Central memory CD4-positive, alpha-beta T cell (primary cell): ENCODE results near the gene ITPR2.
"Not testable (repeated sequence)": the region's sequence is repeated elsewhere in the genome, so short reads cannot be mapped to it uniquely, and the experiment has no call there.

ENCODE experiments used
- DNase-seq: peaks from one replicate; pipeline ENCODE4 v3.0.0; 2022

The ITPR2 gene

DNA sequence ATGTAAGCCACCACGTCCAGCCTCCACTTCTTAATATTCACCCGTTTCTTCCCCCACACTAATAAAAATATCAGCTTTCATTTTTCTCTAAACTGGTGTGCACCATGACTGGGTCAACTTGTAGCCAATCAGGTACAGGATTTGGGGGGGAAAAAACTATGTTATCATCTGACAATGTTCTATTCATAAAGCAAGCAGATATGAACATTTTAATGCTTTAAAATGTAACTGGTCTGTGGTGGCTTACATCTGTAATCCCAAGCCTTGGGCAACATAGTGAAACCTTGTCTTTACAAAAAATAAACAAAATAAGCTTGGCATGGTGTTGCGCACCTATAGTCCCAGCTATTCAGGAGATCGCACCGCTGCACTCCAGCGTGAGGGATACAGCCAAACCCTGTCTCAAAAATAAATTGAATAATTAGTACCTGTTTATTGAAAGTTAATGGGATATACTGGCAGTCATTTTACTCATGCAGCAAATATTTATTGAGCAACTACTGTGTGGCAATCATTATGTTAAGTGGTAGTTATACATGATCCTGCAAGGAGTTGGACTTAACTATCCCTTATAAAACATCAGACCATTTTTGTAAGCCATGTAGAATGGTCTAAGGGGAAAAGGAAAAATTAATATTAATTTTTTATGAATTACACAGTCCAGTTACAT, 15.3 kb upstream of the ITPR2 start:
- DNase-seq: no peak

DNA sequence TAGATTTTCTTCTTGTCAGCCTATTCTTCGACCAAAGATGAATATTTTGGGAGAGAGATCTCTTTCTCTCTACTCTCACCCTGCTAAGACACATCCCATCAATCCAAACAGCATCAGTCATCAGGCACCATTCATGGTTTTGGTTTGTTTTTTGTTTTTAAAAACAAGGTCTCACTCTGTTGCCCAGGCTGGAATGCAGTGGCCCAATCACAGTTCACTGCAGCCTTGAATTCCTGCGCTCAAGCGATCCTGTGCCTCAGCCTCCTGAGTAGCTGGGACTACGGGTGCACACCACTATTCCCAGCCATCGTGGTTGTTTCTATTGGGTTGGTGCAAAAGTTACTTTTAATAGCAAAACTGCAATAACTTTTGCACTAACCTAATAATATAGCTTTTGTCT, 14.4 kb upstream of the ITPR2 start:
- DNase-seq: no peak

DNA sequence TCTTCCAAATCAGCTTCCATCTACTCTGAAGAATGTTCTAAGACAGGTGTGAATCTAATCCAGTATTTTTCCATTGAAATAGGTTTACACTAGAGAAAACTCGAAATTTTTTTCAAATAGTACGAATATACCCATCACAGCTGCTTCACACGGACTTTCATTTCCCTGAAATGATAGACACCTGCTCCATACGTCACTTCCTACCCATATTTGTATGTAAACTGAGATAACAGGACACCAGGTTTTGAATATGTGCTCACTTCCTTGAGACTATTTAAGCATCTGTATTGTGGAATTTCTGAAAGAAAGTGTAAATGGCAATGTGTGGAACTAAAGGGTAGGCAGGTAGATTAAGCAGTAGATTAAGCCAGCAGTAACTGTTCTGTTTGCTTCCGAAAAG, 13.4 kb upstream of the ITPR2 start:
- no peak for DNase-seq

DNA sequence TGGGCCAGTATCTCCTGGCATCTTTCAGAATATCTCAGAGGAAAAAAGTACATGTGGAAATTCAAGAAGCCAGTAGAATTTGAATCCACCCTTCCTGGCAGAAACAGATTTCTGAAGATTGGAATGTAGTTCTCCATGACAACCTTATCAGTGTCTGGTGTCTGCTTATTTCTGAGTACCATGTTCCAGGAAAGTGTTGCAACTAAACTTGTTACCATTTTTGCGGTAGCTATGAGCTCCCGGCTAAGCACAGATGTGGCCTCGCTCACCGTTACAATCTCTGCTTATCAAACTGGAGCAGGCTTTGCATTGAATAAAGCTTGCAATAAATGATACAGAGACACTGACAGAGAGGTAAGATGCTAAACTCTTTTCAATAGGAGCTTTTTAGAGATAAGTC, 13.0 kb upstream of the ITPR2 start:
- DNase-seq: no peak

- no peak for DNase-seq
Observed at GRCh38 chr12:26845057-26845666, 12.2 kb upstream of the ITPR2 start.

DNA sequence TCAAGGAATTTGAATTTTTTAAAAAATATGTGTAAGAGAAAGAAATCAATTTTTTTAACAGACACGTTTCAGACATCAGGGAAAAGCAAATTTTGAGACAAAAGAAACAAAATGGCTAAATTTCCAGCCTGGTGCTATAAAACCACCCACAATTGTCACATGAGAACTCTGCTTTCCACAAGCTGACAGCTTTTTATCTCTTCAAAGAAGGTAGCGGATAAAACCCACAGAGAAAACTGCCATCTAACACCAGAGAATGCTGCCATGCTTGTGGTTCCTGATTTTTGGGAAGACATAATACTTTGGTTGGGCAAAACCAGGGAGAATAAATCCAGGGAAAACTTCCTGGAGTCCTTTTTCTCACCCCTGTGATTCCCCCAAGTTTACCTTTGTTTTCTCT, 10.3 kb upstream of the ITPR2 start:
- DNase-seq: no peak

DNA sequence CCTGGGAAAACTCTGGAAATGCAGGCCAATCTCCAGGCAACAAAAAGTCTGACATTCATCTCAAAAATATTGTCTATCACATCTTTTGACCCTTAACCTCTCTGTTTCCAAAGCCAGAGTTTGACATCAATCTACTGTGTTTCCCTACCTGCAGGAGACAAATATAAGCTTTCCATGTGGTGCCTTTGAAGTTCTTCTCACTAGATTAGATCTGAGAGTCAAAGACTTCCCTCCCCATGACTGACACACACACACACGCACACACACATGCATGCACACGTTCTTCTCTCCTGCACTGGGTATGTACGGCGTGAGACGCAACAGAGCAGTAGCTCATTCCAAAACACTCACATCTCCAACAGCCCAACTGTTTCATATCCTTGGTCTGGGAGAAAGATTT, 8.1 kb upstream of the ITPR2 start:
- no peak for DNase-seq

GRCh38 chr12:26839512-26839911, 6.5 kb upstream of the ITPR2 start:
- no peak for DNase-seq

- no peak for DNase-seq
Observed at GRCh38 chr12:26838888-26839416, 6.0 kb upstream of the ITPR2 start.

DNA sequence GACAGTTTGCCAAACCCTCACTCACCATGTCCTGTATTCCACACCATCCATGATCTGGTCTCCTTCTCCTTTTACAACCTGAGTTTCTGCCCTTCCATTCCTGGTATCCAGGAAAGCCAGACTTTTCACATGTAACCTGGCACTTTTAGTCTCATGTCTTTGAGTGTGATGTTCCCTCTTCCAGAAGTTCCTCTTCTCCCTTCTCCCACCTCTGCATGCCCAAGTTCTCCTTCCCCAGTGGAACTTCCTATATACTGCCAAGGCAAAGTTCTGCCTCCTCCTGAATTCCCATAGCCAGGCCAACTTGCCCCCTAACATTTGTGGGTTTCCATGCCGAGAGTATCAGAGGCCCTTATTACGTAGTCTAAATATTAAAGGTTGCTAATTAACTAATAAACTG, 3.2 kb upstream of the ITPR2 start:
- DNase-seq: no peak

DNA sequence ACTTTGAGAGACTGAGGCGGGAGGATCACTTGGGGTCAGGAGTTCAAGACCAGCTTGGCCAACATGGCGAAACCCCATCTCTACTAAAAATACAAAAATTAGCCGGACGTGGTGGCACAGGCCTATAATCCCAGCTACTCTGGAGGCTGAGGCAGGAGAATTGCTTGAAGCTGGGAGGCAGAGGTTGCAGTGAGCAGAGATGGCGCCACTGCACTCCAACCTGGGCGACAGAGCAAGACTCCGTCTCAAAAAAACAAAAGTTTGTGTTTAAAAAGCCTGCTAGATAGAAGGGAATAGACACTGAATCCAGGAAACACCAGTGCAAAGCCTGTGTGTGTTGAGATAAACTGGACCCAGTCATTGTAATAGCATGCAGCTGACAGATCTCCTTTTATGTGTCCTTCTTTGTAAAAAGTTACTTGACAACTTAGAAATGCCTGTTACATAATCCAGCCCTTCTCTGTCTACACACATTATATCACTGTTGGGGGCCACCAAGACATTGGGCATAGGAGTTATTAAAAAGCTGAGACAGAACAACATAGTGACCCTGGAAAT, 1.6 kb upstream of the ITPR2 start:
- not testable (repeated sequence) for DNase-seq

- DNase-seq: peak; percentile 23
Observed at GRCh38 chr12:26833743-26834490, 923 bp upstream of the ITPR2 start.

GRCh38 chr12:26831951-26832821, 808 bp downstream of the ITPR2 start:
- peak; percentile 66 for DNase-seq

- DNase-seq: no peak
Observed at GRCh38 chr12:26830783-26831551, 2.0 kb downstream of the ITPR2 start.

- DNase-seq: no peak
Observed at GRCh38 chr12:26830363-26830762, 2.6 kb downstream of the ITPR2 start.

- DNase-seq: no peak
Observed at GRCh38 chr12:26828280-26829073, 4.5 kb downstream of the ITPR2 start.

GRCh38 chr12:26826437-26826836, 6.6 kb downstream of the ITPR2 start:
- no peak for DNase-seq

- DNase-seq: no peak
Observed at GRCh38 chr12:26825459-26826016, 7.5 kb downstream of the ITPR2 start.

DNA sequence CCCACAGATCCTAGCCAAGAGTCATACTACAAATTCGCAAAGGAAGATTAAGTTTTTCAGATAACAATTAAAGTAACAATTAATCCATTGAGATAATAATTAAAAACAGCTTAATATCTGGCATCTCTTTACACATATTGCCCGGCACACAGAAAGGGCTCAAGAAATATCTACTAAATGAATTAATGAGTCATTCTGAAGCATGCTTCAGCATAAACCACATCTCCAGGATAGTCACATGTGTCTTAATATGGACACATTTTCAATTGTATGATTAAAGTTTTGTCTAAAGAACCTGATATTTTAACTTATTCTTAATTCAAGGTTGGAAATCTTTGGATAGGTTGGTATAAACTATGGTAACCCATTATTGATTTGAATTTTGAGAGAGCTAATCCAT, 9.6 kb downstream of the ITPR2 start:
- DNase-seq: no peak

DNA sequence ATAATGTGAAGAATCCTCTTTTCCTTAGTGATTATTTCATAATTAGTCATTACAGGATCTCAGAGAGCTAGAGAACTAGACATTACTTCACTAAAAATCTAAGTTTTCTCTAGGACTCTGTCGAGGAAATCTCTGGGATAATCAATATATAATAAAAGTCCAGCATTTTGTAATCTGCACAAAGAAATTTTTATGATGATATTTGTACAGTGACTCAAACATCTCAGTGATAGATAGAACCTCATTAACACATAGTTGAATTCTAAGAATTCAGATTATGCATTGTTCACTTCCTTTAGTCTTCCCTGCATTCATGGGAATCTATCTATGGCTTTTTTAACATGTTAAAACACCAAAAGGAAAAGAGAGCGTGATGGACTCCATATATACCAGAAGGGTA, 11.0 kb downstream of the ITPR2 start:
- DNase-seq: no peak
